PC-3 (cell line): ENCODE data around the gene CIDEC. TPM values are rescaled to one million over a fixed set of nuclear protein-coding genes. Genes with fewer than 3 reads are reported as not detected.
A peak's percentile ranks its signal among the peaks of the same experiment; 100 is the strongest.

Source experiments
- ATAC-seq: fragments of 200-7000 bp; cut with Tn5 transposase; 2 replicates; pipeline ENCODE4 v1.9.1; 2020; ENCODE audit warnings: mild to moderate bottlenecking, moderate library complexity
- BruUV-seq: library from RNA; stranded (reverse); fragments of 400-500 nt; replicated peaks from 2 replicates; lab custom pipeline; 2021; lab: Mats Ljungman, UMichigan
- CTCF ChIA-PET: fragments of 300-600 bp; sonication (Branson Sonifier 250); formaldehyde crosslinking; loops from one replicate; lab custom pipeline; 2022; ENCODE audit warnings: antibody characterized with exemption; lab: Charles Lee
- POLR2A ChIA-PET: fragments of 300-600 bp; sonication (Branson Sonifier 250); formaldehyde crosslinking; loops from one replicate; lab custom pipeline; 2022; ENCODE audit warnings: antibody characterized with exemption; ENCODE audit not compliant: unreplicated experiment; lab: Charles Lee
- DNase-seq: peaks from one replicate; pipeline ENCODE4 v3.0.0-alpha.2; 2015
- H2AFZ ChIP-seq: fragments of 300-600 bp; sonication (generic); 2 replicates; pipeline ENCODE4 v1.6.0; 2016; ENCODE audit warnings: antibody characterized with exemption, low read length
- H3F3A ChIP-seq: fragments of 300-600 bp; sonication (generic); one replicate; pipeline ENCODE4 v1.6.0; 2017; ENCODE audit warnings: antibody characterized with exemption, low read length, control low read depth, mild to moderate bottlenecking; ENCODE audit not compliant: unreplicated experiment
- H3K27ac ChIP-seq: fragments of 300-600 bp; sonication (generic); 2 replicates; pipeline ENCODE4 v1.5.1; 2016; ENCODE audit warnings: mild to moderate bottlenecking, low read length
- H3K27me3 ChIP-seq: fragments of 300-600 bp; sonication (generic); 2 replicates; pipeline ENCODE4 v1.6.1; 2016; ENCODE audit warnings: low read length, mixed read lengths
- H3K36me3 ChIP-seq: fragments of 300-600 bp; sonication (generic); 2 replicates; pipeline ENCODE4 v1.6.1; 2016; ENCODE audit warnings: low read depth, mixed run types, low read length, mixed read lengths
- H3K4me1 ChIP-seq: fragments of 300-600 bp; sonication (generic); 2 replicates; pipeline ENCODE4 v1.5.1; 2016; ENCODE audit warnings: low read length; ENCODE audit not compliant: insufficient read depth
- H3K4me2 ChIP-seq: fragments of 300-600 bp; sonication (generic); 2 replicates; pipeline ENCODE4 v1.6.0; 2016; ENCODE audit warnings: low read length
- H3K4me3 ChIP-seq: fragments of 300-600 bp; sonication (generic); 2 replicates; pipeline ENCODE4 v1.5.1; 2016; ENCODE audit warnings: mild to moderate bottlenecking, low read length, mixed read lengths
- H3K79me2 ChIP-seq: fragments of 300-600 bp; sonication (generic); 2 replicates; pipeline ENCODE4 v1.6.1; 2017; ENCODE audit warnings: low read length, mixed read lengths
- H3K9ac ChIP-seq: fragments of 300-600 bp; sonication (generic); 2 replicates; pipeline ENCODE4 v1.6.0; 2016; ENCODE audit warnings: mild to moderate bottlenecking, low read length
- H3K9me2 ChIP-seq: fragments of 300-600 bp; sonication (generic); replicated peaks from 2 replicates; pipeline ENCODE4 v1.6.1; 2016; ENCODE audit warnings: mixed run types, low read length, mixed read lengths
- H3K9me3 ChIP-seq: fragments of 300-600 bp; sonication (generic); 2 replicates; pipeline ENCODE4 v1.6.1; 2016; ENCODE audit warnings: low read length, mixed read lengths
- H4K20me1 ChIP-seq: fragments of 300-600 bp; sonication (generic); 2 replicates; pipeline ENCODE4 v1.6.1; 2016; ENCODE audit warnings: low read length, mixed read lengths
- CTCF ChIP-seq: fragments of 300-600 bp; sonication (generic); conservative IDR thresholded peaks from 2 replicates; pipeline ENCODE4 v1.5.1; 2017; ENCODE audit warnings: antibody characterized with exemption, low read depth, mild to moderate bottlenecking, low read length
- EZH2 ChIP-seq: fragments of 300-600 bp; sonication (generic); IDR thresholded peaks from one replicate; pipeline ENCODE4 v1.6.1; 2017; ENCODE audit warnings: antibody characterized with exemption, mild to moderate bottlenecking, low read length; ENCODE audit not compliant: unreplicated experiment
- EZH2phosphoT487 ChIP-seq: fragments of 300-600 bp; sonication (generic); IDR thresholded peaks from 2 replicates; pipeline ENCODE4 v1.6.1; 2018; ENCODE audit warnings: mild to moderate bottlenecking, antibody characterized with exemption, low read length, borderline replicate concordance
- intact Hi-C: fragments of 100-400 bp; cut with micrococcal nuclease; formaldehyde crosslinking; loops from 2 replicates; pipeline ENCODE4 v1.9.0; 2023
- total RNA-seq: library from RNA; depleted of rRNA; stranded (reverse); fragments of >200 nt; gene quantifications from 2 replicates; pipeline ENCODE4 v1.2.3, GENCODE V29; 2014

CIDEC gene
- total RNA-seq, 1 experiment from 2014 or later: not detected

GRCh38 chr3:9899289-9899791 is 19.3 kb upstream of the CIDEC start:
- peak overlapping the region; percentile 79 for H3K4me2 ChIP-seq
- no peak for TF ChIP-seq EZH2phosphoT487
- TF ChIP-seq CTCF: no peak
- no peak for TF ChIP-seq EZH2
- H3K9me2 ChIP-seq: no peaks in the 10 kb centered on the region
- ATAC-seq: no peak
- intact Hi-C loops: loop anchor here (2.0 to 5.0 kb wide), 2 partner anchors 33 to 57 kb away; partner anchors contain the start of genes CRELD1 and RPUSD3
- no TSS peak for BruUV-seq
- ChIA-PET POLR2A (no interaction called here), CTCF (no interaction called here)
- no peaks in the 10 kb centered on the region for H3K9me3 ChIP-seq
- peaks cover 55% of the 10 kb centered on the region for H3K4me1 ChIP-seq
- peaks cover 5% of the 10 kb centered on the region for H3K79me2 ChIP-seq
- H3K4me3 ChIP-seq: peak overlapping the region; percentile 22; the same call in 1 of the 2 replicates
- peak overlapping the region; percentile 18; the same call in 1 of the 2 replicates for H3K9ac ChIP-seq
- no peaks in the 10 kb centered on the region for H3K27me3 ChIP-seq
- H3K36me3 ChIP-seq: peaks cover 4% of the 10 kb centered on the region; the same call in 1 of the 2 replicates
- peaks cover 14% of the 10 kb centered on the region for H3F3A ChIP-seq
- peak overlapping the region; percentile 24; the same call in 1 of the 2 replicates for H2AFZ ChIP-seq
- no peaks in the 10 kb centered on the region for H4K20me1 ChIP-seq
- peak overlapping the region; percentile 93 for H3K27ac ChIP-seq
- DNase-seq: no peak

- intact Hi-C loops: loop anchor here (1.0 to 5.0 kb wide), 4 partner anchors 14 to 56 kb away; partner anchors contain the start of genes CRELD1 and RPUSD3
- Histone ChIP-seq H3K27me3 (no peaks in the 10 kb centered on the region), H3K4me2 (peak overlapping the region; percentile 79), H3K9me2 (no peaks in the 10 kb centered on the region), H3K36me3 (peaks cover 4% of the 10 kb centered on the region; the same call in 1 of the 2 replicates), H3K27ac (peak overlapping the region; percentile 93), H3F3A (peaks cover 15% of the 10 kb centered on the region), H3K9ac (peak overlapping the region; percentile 65), H3K4me3 (peak overlapping the region; percentile 46), H3K4me1 (peaks cover 57% of the 10 kb centered on the region), H3K79me2 (peaks cover 6% of the 10 kb centered on the region), H2AFZ (0 out of 2 replicates have a peak overlapping the region, but pooled peaks have one; percentile 24), H3K9me3 (no peaks in the 10 kb centered on the region), H4K20me1 (no peaks in the 10 kb centered on the region)
- CTCF ChIA-PET: interaction anchor here (0.9 to 1.0 kb wide), 3 partner anchors 18 to 48 kb away, joined by 3 to 8 read pairs (median 4); partner anchors contain the start of gene IL17RC
- TSS peak; percentile 22 for BruUV-seq
- peak; percentile 71 for DNase-seq
- TF ChIP-seq CTCF (no peak), EZH2phosphoT487 (no peak), EZH2 (no peak)
- POLR2A ChIA-PET: interaction anchor here (1.1 kb wide), 1 partner anchor 14 kb away, joined by 5 read pairs; no protein-coding TSS in a partner anchor
- peak; percentile 14 for ATAC-seq
Observed at GRCh38 chr3:9898467-9899241, 18.6 kb upstream of the CIDEC start.
